NCI-H128 (cell line): ENCODE measurements around the gene SPTBN1.
"Not testable (repeated sequence)": the region's sequence is repeated elsewhere in the genome, so short reads cannot be mapped to it uniquely, and the experiment has no call there.

Experiments used
- DNase-seq: peaks from one replicate; lab custom pipeline; 2025; ENCODE audit not compliant: unreplicated experiment; lab: John Stamatoyannopoulos, UW

Gene SPTBN1

GRCh38 chr2:54469484-54470053, 13.4 kb downstream of the SPTBN1 start:
- DNase-seq, result no peak

- DNase-seq, result no peak
Measured at GRCh38 chr2:54470266-54470938, 14.3 kb downstream of the SPTBN1 start.

- DNase-seq, result no peak
Measured at GRCh38 chr2:54471221-54471711, 15.1 kb downstream of the SPTBN1 start.

DNA sequence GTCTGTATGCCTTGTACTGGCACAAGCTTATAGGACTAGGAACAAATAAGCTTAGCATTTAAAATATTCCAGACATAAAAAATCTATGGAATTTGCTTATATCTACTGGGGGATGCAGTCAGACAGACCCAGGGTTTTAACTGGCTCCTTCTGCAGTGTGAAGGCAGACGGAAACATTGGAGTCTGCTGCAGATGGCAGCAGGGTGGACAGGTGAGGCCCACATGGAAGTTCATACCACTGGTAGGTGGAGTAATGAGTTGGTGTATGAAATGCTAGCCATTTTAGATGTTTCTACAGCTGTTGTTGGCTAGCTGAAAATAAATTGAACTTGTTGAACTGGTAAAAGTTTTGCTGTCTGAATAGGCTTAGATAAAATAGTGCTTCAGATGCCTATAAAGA, 17.7 kb downstream of the SPTBN1 start:
- no peak for DNase-seq

GRCh38 chr2:54475285-54475684, 19.2 kb downstream of the SPTBN1 start:
- no peak for DNase-seq

GRCh38 chr2:54475919-54476318, 19.8 kb downstream of the SPTBN1 start:
- no peak for DNase-seq

GRCh38 chr2:54476852-54477251, 20.7 kb downstream of the SPTBN1 start:
- DNase-seq, result no peak

- no peak for DNase-seq
Measured at GRCh38 chr2:54477896-54478295, 21.8 kb downstream of the SPTBN1 start.

GRCh38 chr2:54478899-54479298, 22.8 kb downstream of the SPTBN1 start:
- DNase-seq, result no peak

GRCh38 chr2:54479424-54479823, 23.3 kb downstream of the SPTBN1 start:
- no peak for DNase-seq

GRCh38 chr2:54480025-54480424, 23.9 kb downstream of the SPTBN1 start:
- DNase-seq, result no peak

DNA sequence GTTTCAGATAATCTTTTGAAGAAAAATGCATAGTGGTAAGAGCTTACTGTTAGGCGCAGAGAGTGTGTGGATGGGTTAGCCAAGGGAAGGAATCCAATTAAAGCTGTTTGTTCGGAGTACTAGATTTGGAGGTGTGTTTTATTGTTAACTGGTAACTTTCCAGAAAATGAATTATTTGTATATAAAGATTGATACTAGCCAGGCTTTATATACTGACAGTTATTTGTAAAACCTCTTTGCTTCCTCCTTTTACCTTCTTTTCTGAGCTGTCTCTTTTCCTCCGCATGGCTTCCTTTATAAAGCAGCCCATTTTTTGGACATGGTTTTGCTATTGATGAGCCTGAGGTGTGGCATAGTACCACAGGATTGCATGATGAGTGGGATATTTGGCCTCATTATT, 25.6 kb downstream of the SPTBN1 start:
- DNase-seq, result no peak

DNA sequence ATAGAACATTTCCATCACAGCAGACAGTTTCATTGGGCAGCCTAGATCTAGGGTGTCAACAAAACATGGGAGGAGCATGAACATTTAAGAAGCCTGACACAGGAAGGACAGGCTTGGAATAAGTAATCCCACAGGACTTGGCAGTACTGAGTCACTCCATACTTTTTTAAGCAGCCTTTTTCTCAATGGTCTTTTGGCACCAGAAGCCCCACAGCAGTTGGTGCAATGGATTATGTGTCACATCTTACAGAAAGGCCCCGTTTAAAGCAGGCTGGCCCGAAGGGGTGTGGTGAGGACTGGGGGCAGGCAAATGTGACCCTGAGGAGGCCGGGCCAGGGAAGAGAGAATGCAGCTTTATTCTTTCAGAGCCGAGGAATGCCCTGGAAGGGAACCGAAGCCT, 26.6 kb downstream of the SPTBN1 start:
- no peak for DNase-seq

GRCh38 chr2:54483426-54483825, 27.3 kb downstream of the SPTBN1 start:
- no peak for DNase-seq

DNA sequence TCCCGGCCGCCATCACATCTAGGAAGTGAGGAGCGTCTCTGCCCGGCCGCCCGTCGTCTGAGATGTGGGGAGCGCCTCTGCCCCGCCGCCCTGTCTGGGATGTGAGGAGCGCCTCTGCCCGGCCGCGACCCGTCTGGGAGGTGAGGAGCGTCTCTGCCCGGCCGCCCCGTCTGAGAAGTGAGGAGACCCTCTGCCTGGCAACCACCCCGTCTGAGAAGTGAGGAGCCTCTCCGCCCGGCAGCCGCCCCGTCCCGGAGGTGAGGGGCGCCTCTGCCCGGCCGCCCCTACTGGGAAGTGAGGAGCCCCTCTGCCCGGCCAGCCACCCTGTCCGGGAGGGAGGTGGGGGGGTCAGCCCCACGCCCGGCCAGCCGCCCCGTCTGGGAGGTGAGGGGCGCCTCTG, 29.6 kb downstream of the SPTBN1 start:
- DNase-seq, result not testable (repeated sequence)

DNA sequence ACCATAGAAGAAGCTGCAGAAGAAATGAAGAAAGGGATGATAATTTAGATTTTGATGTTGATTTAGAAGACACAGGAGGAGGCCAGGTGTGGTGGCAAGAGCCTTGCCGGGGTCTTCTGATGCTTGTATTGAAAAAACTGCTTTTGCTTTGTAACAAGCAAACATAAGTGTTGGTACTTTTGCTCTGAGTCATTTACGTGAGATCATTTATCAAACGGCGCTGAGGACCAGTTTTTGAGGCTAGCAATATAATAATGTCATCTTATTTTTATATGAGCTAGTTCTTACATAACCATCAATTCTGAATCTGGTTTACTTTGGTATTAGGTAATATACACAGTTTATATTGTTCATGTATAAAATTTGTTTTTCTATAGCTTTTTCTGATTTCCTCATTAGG, 30.6 kb downstream of the SPTBN1 start:
- DNase-seq, result no peak

GRCh38 chr2:54490863-54491262, 34.7 kb downstream of the SPTBN1 start:
- no peak for DNase-seq

- DNase-seq, result no peak
Measured at GRCh38 chr2:54492335-54492734, 36.2 kb downstream of the SPTBN1 start.

GRCh38 chr2:54494087-54494486, 38.0 kb downstream of the SPTBN1 start:
- no peak for DNase-seq

GRCh38 chr2:54496920-54497319, 40.8 kb downstream of the SPTBN1 start:
- no peak for DNase-seq

- DNase-seq, result no peak
Measured at GRCh38 chr2:54497763-54498680, 41.9 kb downstream of the SPTBN1 start.

DNA sequence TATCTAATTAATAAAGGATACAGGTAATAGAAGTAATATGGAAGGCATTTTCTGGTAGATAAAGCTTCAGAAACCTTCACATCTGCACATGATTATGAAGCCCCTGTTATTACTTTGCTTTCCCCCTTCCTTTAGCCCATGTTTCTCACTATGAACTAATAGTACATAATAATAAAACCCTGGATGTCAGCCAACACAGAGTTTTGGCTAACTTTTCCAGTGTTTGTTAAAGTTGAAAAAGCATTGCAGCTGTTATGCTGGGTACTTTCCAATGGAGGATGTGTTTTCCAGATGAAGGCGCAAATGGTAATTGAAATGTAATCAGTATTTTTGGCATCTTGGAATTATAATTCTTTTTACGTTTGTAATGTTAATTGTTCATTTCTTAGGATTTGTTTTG, 43.5 kb downstream of the SPTBN1 start:
- DNase-seq, result no peak
